ENCODE data around the gene RDX.
"Not testable (repeated sequence)": the region's sequence is repeated elsewhere in the genome, so short reads cannot be mapped to it uniquely, and the experiment has no call there.

RDX gene

DNA sequence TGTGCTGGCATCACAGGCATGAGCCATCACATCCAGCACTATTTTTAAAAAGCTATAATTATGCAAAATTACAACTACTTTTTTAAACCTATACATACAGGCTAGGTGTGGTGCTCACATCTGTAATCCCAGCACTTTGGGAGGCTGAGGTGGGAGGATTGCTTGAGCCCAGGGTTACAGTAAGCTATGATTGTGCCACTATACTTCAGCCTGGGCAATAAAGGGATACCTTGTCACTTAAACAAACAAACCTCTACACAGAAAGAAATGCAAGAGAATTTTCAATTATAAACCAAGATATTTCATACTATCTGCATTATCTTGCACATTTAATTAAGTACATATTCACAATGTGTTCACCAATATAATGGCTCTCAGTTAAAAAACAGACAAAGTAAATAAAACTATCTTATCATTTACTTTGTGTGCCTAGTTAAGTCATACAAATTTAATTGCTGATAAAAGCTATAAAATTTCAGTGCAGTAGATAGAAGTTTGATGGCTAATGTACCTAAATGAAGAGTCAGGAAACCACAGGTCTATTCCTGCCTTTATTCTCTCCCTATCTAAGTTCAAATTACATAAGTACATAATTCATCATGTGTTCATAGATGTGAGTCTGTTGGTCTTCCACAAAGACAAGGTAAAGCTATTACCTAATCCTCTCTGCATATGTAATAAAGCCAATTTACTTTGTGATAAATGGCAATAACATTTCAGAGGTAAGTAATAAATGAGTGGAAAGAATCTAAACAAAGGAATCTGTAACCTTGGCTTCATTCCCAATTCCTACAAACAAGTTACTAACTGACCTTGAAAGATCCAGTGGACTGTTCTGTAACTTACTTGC lies 9.0 kb upstream of the RDX start:
- no peak for DNase-seq (ENCODE audit: low read depth in 3 of 3)

DNA sequence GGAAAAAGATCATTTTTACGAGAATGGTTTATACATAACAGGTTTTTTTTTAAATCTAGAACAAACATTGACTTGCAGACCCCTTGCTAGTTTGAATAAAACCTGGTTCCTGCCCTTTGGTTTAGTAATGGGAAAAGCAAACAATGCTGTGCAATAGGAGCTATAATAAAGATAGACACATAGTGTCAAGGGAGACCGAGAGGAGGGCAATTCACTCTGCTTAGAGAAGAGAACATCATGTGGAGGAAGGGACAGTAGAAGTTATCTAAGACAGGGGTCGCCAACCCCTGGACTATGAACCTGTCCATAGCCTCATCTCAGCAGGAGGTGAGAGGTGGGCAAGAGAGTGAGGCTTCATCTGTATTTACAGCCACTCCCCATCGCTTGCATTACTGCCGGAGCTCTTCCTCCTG lies 7.0 kb upstream of the RDX start:
- no peak for DNase-seq (ENCODE audit: low read depth in 3 of 3)

- DNase-seq (ENCODE audit: low read depth in 3 of 3), result no peak
Observed at GRCh38 chr11:110301577-110301976, 5.2 kb upstream of the RDX start.

- no peak for DNase-seq (ENCODE audit: low read depth in 3 of 3)
Observed at GRCh38 chr11:110301032-110301431, 4.6 kb upstream of the RDX start.

GRCh38 chr11:110299006-110299785 lies 2.8 kb upstream of the RDX start:
- no peak for DNase-seq (ENCODE audit: low read depth in 3 of 3)

DNA sequence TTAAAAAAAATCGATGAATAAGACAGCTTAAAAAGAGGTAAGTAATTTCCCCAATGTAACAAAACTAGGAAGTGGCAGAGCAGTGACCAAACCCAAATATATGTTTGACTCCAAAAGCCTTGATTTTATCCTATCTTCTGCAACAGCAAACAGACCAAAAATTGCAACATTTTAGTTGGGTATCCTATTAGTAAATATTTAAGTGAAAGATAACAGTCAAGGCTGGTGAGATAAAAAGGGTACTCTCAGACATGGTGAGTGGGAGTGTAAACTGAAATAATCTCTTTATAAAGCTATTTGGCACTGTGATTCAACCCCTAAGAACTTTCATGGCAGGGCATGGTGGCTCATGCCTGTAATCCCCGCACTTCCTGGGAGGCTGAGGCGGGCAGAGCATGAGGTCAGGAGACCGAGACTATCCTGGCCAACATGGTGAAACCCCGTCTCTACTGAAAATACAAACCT lies 1.9 kb upstream of the RDX start:
- DNase-seq (ENCODE audit: low read depth in 3 of 3), result no peak

DNA sequence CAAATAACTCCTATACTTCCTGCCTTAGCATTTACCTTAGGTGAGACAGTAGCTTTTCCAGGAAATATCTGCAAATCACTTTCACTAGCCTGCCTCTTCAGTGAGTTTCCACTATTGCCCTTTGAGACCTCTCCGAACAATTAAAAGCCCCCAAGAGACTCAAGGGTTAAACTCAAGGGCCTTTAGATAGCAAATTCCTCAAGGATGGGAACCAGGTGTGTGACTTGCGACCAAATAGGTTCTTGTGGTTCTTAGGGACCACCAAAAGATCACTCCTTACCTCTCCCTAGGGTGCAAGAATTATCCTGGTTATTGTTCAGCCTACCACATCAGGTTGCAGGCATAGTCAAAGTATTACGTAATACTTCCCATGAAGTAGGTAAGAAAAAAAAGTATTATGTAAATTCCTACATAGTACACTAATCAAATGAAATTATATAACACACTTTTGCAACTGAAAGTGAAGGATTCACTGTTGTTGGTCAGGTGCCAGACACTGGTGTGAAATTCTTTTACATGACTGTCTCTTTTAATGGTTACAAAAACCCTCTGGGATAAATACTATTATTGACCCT lies 1.4 kb upstream of the RDX start:
- DNase-seq (ENCODE audit: low read depth in 3 of 3), result no peak

GRCh38 chr11:110297076-110297725 lies 787 bp upstream of the RDX start:
- no peak for DNase-seq (ENCODE audit: low read depth in 3 of 3)

- DNase-seq (ENCODE audit: low read depth in 3 of 3), result peak; percentile 7 to 52 (median 14)
Observed at GRCh38 chr11:110295531-110296225, 736 bp downstream of the RDX start.

DNA sequence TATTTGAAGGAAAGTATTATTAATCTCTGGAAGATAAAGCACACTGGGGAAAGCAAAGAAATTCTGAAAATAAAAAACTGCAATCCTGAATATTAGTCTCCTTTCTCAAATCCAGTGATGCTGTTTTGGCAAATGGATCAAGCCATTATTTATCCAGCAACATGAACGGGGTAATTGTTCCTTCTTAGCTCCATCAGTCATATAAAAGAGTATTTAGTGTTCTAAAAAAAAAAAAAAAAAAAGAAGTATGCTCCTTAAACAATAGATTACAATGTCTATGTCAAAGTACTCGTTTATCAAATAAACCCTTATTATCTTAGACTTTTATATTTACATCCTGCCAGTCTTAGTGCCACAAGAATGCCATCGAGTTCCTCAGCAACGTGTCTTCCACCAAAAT lies 1.3 kb downstream of the RDX start:
- no peak for DNase-seq (ENCODE audit: low read depth in 3 of 3)

DNA sequence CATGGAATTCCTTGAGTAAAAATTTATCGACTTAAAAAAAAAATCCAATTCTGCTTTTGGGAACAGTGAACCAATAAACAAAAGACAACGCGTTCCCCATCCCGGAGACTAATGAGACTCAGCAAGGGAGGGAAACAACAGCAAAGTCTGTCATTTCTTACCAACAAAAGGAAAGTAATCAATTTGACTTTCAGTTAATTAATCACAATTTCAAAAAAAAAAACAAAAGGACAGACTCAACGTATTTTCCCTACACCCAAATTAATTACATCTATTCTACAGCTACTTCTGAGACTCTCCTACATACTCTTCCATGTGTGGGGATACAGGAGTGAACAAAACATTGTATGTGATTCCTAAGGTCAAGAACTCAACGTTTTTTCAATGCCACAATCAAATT lies 1.9 kb downstream of the RDX start:
- no peak for DNase-seq (ENCODE audit: low read depth in 3 of 3)

DNA sequence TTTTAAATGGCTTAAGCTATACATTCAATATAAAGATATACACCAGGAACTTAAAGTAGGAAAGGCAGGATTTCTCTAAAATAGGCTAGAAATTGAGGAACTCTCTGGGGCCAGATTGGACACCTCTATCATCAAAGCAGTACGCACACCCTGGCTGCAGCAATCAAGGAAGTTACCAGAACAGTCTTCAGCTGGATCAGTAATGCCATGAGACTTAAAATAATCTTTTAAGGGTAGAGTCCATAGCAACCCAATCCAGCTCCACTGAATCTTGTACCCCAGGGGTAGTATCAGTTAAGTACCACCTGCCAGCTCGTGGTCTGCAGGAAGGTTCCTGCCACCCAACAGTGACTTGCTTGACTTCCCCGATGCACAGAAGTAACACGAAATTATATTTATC lies 3.0 kb downstream of the RDX start:
- DNase-seq (ENCODE audit: low read depth in 3 of 3), result no peak

GRCh38 chr11:110292146-110292545 lies 4.3 kb downstream of the RDX start:
- not testable (repeated sequence) for DNase-seq (ENCODE audit: low read depth in 3 of 3)

DNA sequence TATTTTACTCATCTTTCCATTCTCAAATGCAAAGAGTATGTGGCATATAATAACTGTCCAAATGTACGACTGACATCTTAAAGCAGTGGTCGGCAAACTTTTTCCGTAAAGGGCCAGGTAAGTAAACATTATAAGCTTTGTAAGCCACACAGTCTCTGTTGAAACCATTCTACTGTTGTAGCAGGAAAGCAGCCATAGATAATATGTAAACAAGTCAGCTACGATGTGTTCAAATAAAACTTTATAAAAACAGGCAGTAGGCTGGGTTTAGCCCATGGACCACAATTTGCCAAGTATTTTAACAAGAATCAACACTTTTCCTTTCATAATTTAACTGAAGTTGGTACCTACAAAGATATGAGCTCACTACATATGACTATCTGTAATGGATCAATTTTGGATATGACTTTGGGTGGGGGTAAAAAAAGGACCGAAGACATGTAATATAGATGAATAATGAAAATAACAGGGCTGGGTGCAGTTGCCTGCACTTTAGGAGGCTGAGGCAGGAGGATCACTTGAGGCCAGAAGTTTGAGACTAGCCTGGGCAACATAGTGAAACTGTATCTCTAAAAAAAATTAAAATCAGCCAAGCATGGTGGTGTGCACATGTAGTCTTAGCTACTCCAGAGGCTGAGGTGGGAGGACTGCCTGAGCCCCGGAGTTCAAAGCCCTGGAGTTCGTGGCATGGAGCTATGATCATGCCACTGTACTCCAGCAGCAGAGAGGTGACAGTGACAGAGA lies 5.7 kb downstream of the RDX start:
- DNase-seq (ENCODE audit: low read depth in 3 of 3), result no peak

DNA sequence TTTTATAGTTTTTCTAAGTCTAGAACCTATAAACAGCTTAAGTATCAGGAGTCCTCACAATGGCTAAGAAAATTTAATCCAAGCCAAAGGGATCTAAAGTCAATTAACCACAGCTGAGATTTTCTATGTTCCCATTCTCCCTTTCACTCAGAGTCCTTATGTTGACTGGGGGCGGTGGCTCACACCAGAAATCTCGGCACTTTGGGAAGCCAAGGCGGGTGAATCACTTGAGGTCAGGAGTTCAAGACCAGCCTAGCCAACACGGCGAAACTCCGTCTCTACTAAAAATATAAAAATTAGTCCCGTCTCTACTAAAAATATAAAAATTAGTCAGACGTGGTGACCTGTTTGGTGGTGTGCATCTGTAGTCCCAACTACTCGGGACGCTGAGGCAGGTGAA lies 6.9 kb downstream of the RDX start:
- DNase-seq (ENCODE audit: low read depth in 3 of 3), result no peak

DNA sequence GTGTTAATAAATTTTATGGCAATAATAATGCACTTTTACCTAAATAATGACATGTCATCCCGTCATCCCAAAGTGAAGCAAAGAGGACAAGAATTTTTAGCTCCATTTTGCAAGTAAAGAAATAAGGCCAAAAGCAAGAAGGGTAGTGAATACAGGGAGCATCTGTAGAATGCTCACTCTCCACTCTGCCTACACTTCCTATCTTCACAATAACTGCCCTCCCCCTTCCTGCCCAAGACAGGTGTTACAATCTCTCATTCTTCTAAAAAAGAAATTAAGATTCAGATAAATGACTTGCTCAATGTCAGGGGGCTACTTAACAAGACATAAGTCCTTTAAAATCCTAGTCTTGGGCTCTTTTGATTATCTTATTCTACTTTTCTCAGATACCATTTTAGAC lies 8.9 kb downstream of the RDX start:
- no peak for DNase-seq (ENCODE audit: low read depth in 3 of 3)

DNA sequence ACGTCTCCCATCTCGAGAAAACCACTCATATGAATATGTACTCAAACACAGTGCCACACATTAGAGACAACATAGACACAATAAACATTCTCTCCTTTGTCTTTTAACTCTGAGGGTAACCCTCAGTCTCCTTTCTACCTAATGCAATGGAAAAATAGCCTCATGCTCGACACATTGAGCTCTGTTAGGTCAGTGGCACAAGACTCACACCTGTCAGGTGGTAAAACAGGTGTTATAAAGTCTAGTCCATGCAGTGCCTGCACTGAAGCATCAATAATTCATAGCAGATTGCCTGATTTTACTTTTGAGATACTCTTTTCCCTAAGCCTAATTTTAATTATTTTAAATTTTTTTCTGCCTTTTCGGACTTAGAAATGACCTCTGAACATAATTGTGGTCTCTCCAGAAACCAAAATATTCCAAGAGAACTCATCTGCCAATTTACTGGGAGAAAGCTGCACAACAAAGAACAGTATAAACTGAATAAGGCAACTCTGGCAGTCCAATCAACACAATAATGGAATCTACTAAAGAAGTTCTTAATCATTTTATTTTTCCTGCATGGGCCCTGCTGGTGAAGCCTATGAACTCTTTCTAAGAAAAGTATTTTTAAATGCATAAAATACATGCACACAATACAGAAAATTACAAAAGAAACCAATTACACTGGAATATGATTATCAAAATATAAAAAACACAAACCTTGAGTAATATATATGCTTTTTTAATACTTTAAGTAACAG lies 9.9 kb downstream of the RDX start:
- no peak for DNase-seq (ENCODE audit: low read depth in 3 of 3)

DNA sequence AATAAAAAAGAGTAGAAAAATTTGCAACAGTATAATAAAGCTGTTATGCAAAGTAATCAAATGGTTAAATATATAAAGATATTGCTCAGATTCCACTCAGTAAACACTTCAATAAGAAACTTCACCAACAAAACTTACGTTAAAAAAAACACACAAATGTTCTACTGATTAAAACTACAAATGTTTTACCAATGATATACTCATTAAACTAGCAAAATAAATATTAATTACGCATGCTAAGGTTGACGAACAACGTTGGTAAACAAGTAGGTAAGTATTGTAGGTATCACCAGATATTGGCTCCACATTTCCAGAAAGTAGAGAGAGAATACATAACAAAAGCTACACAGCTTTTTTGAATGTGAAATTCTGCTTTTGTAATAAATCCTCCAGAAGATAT lies 12.6 kb downstream of the RDX start:
- no peak for DNase-seq (ENCODE audit: low read depth in 3 of 3)

GRCh38 chr11:110280595-110280994 lies 15.8 kb downstream of the RDX start:
- not testable (repeated sequence) for DNase-seq (ENCODE audit: low read depth in 3 of 3)

DNA sequence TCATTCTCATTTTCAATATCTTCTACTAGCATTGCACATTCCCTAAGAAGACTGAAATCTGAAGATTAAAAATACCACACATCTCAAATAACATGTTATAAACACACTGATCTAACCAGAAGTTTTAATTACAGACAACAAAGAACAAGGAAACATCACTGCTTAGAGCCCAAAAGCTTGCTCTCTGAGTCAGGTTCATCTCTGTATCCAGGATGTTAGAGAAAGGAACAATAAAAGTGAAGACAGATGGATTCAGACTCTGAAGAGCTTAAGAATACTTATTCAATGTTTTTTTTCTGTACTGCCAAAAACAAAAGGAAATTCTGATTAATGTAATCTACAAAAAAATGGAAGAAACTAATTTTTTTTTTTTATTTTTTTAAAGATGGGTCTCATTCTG lies 16.5 kb downstream of the RDX start:
- no peak for DNase-seq (ENCODE audit: low read depth in 3 of 3)
